ENCODE results near the gene PAPPA. TPM values are rescaled to one million over a fixed set of nuclear protein-coding genes. Genes with fewer than 3 reads are reported as not detected.

Gene PAPPA
- total and polyA plus RNA-seq, 2 of the 8 experiments (the other 6 are each of a cell fraction or from before 2014, with no cell fraction given) = 0.18 to 0.63 TPM

DNA sequence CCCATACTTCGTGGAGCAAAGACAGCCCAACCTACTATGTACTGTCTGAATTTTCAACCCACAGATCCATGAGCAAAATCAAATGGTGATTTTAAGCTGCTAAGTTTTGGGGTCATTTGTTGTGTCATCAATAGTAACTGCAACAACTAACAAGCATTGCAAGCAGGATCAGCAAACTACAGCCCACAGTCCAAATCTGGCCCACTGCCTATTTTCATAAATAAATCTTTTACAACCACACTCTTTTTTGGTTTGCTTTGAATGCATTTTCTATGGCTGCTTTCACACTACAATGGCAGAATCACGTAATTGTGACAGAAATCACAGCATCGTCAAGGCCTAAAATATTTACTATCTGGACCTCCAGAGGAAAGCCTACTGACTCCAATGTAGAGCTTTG, 296.4 kb downstream of the PAPPA start (continued):
- TF ChIP-seq NANOG (IDR thresholded peaks at IDR 0.05; ENCODE audit: insufficient read depth, low read depth, low read length, poor library complexity, severe bottlenecking) (no peak), SAP30 (IDR thresholded peaks at IDR 0.05; ENCODE audit: insufficient read depth, insufficient replicate concordance, low read length) (no peak)
- TF ChIP-seq, protein P1, sequence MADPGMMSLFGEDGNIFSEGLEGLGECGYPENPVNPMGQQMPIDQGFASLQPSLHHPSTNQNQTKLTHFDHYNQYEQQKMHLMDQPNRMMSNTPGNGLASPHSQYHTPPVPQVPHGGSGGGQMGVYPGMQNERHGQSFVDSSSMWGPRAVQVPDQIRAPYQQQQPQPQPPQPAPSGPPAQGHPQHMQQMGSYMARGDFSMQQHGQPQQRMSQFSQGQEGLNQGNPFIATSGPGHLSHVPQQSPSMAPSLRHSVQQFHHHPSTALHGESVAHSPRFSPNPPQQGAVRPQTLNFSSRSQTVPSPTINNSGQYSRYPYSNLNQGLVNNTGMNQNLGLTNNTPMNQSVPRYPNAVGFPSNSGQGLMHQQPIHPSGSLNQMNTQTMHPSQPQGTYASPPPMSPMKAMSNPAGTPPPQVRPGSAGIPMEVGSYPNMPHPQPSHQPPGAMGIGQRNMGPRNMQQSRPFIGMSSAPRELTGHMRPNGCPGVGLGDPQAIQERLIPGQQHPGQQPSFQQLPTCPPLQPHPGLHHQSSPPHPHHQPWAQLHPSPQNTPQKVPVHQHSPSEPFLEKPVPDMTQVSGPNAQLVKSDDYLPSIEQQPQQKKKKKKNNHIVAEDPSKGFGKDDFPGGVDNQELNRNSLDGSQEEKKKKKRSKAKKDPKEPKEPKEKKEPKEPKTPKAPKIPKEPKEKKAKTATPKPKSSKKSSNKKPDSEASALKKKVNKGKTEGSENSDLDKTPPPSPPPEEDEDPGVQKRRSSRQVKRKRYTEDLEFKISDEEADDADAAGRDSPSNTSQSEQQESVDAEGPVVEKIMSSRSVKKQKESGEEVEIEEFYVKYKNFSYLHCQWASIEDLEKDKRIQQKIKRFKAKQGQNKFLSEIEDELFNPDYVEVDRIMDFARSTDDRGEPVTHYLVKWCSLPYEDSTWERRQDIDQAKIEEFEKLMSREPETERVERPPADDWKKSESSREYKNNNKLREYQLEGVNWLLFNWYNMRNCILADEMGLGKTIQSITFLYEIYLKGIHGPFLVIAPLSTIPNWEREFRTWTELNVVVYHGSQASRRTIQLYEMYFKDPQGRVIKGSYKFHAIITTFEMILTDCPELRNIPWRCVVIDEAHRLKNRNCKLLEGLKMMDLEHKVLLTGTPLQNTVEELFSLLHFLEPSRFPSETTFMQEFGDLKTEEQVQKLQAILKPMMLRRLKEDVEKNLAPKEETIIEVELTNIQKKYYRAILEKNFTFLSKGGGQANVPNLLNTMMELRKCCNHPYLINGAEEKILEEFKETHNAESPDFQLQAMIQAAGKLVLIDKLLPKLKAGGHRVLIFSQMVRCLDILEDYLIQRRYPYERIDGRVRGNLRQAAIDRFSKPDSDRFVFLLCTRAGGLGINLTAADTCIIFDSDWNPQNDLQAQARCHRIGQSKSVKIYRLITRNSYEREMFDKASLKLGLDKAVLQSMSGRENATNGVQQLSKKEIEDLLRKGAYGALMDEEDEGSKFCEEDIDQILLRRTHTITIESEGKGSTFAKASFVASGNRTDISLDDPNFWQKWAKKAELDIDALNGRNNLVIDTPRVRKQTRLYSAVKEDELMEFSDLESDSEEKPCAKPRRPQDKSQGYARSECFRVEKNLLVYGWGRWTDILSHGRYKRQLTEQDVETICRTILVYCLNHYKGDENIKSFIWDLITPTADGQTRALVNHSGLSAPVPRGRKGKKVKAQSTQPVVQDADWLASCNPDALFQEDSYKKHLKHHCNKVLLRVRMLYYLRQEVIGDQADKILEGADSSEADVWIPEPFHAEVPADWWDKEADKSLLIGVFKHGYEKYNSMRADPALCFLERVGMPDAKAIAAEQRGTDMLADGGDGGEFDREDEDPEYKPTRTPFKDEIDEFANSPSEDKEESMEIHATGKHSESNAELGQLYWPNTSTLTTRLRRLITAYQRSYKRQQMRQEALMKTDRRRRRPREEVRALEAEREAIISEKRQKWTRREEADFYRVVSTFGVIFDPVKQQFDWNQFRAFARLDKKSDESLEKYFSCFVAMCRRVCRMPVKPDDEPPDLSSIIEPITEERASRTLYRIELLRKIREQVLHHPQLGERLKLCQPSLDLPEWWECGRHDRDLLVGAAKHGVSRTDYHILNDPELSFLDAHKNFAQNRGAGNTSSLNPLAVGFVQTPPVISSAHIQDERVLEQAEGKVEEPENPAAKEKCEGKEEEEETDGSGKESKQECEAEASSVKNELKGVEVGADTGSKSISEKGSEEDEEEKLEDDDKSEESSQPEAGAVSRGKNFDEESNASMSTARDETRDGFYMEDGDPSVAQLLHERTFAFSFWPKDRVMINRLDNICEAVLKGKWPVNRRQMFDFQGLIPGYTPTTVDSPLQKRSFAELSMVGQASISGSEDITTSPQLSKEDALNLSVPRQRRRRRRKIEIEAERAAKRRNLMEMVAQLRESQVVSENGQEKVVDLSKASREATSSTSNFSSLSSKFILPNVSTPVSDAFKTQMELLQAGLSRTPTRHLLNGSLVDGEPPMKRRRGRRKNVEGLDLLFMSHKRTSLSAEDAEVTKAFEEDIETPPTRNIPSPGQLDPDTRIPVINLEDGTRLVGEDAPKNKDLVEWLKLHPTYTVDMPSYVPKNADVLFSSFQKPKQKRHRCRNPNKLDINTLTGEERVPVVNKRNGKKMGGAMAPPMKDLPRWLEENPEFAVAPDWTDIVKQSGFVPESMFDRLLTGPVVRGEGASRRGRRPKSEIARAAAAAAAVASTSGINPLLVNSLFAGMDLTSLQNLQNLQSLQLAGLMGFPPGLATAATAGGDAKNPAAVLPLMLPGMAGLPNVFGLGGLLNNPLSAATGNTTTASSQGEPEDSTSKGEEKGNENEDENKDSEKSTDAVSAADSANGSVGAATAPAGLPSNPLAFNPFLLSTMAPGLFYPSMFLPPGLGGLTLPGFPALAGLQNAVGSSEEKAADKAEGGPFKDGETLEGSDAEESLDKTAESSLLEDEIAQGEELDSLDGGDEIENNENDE (IDR thresholded peaks at IDR 0.05; ENCODE audit: insufficient replicate concordance, low read length) = no peak

Measured in H1 (cell line).